GM19025 (cell line): Measurements from ENCODE around the gene EEF1A2.

Experiments used
- ATAC-seq: cut with Tn5 transposase; IDR thresholded peaks from one replicate; pipeline ENCODE4 v1.9.1; 2021; ENCODE audit warnings: mild to moderate bottlenecking, low read depth, moderate library complexity; ENCODE audit not compliant: unreplicated experiment

Gene EEF1A2

GRCh38 chr20:63471981-63472831, 26.7 kb downstream of the EEF1A2 start, which contains the start of gene KCNQ2:
TSS of gene KCNQ2 (minus strand) at chr20:63472655. CDS start at chr20:63472463, 192 bp downstream.
- no peak for ATAC-seq

DNA sequence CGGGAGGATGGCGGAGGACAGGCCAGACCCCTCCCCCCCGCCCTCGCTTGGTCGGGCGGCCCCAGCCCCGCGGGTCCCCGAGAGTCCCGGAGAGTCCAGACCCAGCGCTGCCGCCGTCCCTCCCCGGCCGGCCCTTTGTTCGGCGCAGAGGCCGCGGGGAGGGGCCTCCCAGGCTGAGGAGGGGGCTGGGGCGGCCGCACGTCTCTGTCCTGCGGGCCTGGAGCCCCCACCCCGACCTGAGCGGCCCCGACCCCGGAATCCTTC, 27.2 kb downstream of the EEF1A2 start:
- ATAC-seq = no peak

- ATAC-seq = no peak
Measured at GRCh38 chr20:63471002-63471716, 27.7 kb downstream of the EEF1A2 start.

- ATAC-seq = no peak
Measured at GRCh38 chr20:63470410-63470809, 28.5 kb downstream of the EEF1A2 start.

GRCh38 chr20:63469713-63470101, 29.2 kb downstream of the EEF1A2 start:
- ATAC-seq = no peak

- no peak for ATAC-seq
Measured at GRCh38 chr20:63469019-63469712, 29.7 kb downstream of the EEF1A2 start.

GRCh38 chr20:63468421-63468820, 30.5 kb downstream of the EEF1A2 start:
- no peak for ATAC-seq

DNA sequence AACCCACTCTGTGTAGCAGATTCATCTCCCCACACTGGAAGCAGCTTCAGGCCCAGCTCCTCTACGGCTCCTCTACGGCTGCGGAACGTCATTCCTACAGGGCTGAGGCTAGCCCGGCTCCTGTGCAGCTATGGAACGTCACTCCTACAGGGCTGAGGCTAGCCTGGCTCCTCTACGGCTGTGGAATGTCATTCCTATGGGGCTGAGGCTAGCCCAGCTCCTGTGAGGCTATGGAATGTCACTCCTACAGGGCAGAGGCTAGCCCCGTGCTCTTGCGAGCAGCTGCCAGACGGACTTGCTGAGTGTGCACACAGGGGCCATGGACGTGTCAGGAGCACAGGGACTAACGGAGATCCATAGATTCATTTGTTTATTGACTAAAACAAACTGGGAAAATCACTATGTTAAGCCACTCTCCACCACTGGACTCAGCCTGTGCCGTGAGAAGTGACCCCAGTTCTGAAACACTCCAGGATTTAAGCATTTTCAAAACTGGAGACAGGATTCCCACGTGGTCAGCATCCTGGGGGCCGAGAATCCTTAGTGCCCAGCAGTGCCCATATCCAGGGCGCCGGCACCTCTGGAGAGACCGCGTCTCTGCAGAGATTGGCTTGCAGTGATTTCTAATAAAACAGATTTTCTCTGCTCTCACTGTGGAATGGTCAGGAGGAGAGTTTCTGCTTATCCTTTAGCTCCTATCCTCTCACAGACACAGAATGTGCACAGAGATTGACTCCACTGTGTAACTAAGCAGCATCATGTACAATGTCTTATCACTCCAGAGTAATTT, 31.4 kb downstream of the EEF1A2 start:
- no peak for ATAC-seq

- ATAC-seq = no peak
Measured at GRCh38 chr20:63466861-63467260, 32.0 kb downstream of the EEF1A2 start.

DNA sequence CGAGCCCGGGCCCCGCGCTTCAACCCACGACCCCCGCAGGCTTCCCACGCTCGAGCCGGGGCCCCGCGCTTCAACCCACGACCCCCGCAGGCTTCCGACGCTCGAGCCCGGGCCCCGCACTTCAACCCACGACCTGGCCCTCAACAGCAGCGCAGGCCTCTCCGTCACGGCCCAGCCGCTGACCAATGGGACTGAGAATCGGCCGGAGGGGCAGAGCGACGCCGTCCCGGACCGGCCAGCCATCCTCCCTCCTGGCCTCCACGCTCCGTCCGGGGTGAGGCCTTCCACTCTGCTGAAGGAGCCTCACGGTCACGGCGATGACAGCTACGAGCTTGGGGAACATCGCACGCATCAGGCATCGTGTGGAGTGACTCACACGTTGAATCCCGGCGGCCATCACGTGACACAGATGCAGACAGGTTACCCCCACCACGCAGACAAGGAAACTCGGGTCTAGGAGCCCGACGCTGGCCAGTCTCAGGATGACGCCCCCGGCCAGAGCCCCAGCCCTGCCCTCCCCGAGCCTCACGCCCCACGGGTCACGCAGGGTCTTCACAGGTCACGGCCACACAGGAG, 32.5 kb downstream of the EEF1A2 start:
- ATAC-seq = no peak

DNA sequence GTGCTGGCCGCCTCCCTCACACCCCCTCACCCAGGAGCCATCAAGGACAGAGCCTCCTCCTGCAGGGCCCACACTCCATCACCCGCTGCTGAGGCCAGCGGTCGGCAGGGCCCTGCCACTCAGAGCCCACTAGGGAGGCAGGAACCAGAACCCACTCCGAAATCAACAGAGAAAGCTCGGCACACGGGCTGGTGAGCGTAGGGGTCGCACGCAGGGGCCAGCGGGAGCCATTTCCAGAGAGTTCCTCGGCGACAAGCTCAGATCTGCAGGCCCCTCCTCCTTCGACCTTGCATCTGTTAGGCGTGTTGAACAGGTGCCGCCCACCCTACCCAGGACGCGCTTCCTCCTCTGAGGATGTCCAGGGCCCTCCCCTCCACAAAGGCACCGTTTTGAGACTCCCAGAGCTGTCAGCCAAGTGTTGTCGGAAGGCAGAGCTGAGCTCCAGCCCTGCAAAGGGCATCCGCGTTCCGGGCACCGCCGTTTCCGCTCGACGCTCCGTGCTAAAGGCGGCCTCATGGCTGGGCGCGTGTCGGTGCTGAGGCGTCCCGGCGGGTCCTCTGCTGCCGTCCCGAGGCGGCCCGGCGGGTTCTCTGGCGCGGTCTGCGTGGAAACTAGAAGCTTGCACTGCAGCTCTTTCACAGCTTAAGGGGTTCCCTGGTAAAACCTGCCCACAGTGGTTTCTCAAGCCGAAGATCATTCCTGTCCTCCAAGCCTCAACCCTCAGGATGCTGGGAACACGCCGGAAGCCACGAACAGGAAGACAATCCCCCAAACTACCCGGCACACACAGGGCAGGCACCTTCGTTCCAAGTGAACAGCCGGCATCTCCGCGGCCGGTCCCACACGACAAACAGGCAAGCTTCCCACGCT, 33.3 kb downstream of the EEF1A2 start:
- ATAC-seq = no peak

DNA sequence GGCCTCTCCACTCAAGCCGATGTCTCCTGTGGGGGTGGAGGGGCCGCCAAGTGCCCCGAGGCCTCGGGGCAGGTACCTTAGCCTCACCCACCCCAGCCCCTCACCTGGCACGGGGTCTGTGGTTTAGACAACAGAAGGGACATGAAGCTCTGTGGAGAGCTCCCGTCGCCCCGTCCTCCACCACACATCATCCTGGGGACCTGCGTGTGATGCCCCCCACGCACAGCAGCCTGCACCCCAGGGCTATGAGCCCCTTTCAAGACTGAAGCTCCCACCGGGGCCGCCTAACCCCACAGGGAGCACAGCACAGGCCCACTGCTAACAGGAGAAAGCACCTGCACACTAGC, 34.6 kb downstream of the EEF1A2 start:
- ATAC-seq = no peak

DNA sequence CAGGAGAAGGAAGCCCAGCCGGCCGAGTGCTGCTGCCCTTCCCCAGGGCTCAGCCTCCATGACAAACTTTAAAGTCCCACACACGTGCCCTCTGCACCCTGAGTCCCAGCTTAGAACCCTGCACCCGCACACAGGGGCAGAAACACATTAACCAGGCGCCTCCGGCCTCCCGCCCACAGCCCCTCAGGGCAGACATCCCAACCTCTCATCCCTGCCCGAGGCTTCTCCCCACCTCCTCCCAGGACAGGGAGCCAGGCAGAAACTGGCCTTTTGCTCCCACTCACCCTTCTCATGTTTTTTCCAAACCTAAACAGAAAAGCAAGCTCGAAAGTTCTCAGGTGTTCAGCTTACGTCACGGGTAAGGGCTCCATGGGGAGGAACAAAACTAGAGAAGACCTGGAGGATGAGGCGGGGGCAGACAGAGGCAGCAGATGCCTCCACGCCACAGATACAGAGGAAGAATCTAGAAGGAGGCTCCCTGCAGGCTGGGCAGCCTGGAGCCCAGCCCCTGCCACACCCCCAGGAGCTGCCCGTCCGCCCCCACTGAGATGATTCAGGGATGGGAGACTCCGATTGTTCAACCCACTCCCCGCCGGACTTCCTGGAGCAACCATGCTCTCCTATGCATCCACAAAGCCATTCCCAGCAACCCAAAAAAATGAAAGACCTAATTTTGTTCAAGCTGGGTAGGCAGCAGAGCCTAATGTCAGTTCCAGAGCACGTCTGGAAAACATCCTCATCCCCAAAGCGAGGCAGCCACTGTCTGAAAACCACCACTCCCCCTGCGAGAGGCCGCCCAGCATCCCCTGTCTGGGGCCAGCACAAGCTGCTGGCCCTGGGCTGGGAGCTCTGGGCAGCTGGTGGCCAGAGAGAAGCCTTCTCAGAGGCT, 35.2 kb downstream of the EEF1A2 start:
- no peak for ATAC-seq

DNA sequence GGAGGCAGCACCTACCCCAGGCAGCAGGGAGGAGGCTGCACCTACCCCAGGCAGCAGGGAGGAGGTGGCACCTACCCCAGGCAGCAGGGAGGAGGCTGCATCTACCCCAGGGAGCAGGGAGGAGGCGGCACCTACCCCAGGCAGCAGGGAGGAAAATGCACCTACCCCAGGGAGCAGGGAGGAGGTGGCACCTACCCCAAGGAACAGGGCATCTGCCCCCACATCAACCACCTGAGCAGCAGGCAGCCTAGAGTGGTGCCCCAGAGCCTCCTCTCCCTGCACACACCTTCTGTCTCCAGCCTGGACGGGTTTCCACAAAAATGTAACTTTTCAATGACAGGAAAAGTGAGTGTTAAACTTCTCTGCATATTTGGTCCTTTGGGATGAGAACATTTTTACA, 36.6 kb downstream of the EEF1A2 start:
- ATAC-seq = no peak

GRCh38 chr20:63461104-63461763, 37.6 kb downstream of the EEF1A2 start:
- ATAC-seq = no peak

DNA sequence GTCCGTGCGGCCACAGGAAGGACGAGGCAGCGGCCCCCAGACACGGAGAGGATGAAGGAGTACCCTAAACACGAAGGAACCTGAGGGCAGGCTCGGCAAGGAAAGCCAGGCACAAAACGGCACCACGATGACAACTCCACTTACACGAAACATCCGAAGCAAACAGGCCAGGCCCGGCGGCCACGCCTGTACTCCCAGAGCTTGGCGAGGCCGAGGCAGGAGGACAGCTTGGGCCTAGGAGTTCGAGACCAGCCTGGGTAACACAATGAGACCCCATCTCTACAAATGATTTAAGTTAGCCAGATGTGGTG, 39.9 kb downstream of the EEF1A2 start:
- ATAC-seq = no peak

DNA sequence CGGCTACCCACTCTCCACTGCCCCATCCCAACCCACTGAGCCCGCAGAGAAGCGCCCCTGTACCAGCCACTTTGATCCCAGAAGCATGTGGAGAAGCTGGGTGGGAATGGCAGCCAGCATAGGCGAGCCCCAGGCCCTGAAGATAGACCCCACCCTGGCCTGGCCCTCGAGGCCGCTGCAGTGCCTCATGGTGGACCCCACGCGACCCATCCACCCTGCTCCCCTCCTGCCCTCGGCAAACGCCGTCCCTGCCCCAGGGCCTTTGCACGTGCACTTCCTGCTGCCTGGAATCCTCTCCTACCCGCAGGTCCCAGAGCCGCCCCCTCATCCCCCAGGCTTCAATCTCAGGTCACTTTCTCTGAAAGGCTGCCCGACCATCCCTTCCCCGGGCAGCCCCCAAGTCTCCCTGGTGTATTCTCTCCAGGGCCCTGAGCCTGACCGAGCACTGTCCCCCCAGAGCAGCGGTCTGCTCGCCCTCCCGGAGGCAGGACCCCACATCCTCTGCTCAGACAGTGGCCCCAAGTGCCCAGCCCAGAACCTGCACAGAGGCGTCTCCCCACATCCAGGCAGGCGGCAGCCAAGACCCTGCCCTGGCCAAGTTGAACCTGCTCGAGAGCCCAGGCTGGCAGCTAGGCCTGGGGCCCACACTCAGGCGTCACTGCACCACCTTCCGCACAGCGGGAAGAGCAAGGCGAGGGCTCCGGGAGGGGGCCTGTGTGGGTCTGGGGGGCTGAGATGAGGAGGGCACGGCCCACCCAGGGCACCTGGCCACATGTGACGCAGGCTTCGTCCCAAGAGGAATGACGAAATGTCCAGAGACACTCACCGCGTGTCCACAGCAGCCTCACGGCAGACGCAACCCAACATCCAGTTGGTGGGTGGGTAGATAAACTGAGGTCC, 40.5 kb downstream of the EEF1A2 start:
- no peak for ATAC-seq
